Thymus (tissue), 14 donors: ENCODE data around the gene FAM89A. TPM values are rescaled to one million over a fixed set of nuclear protein-coding genes. Genes with fewer than 3 reads are reported as not detected.

Source experiments
- DNase-seq, 9 donors: peaks; one replicate each; pipeline ENCODE4 v3.0.0-alpha.2; 2013; ENCODE audit warnings: low spot score in 9 of 9, low read depth in 6 of 9, missing footprints in 1 of 9
- H3K27ac ChIP-seq, 2 donors: one replicate each; pipeline ENCODE4 v1.5.1; 2013; ENCODE audit warnings: control low read depth in 1 of 2, low read depth in 1 of 2, low read length in 1 of 2, mild to moderate bottlenecking in 1 of 2, moderate library complexity in 1 of 2
- H3K27me3 ChIP-seq, 2 donors: one replicate each; pipeline ENCODE4 v1.5.1; 2013; ENCODE audit warnings: low read length in 1 of 2; ENCODE audit not compliant: control insufficient read depth in 2 of 2, insufficient read depth in 1 of 2
- H3K36me3 ChIP-seq, 2 donors: one replicate each; pipeline ENCODE4 v1.5.1; 2013; ENCODE audit warnings: low read length in 1 of 2, mild to moderate bottlenecking in 1 of 2, moderate library complexity in 1 of 2; ENCODE audit not compliant: control insufficient read depth in 2 of 2, insufficient read depth in 2 of 2
- H3K4me1 ChIP-seq, 2 donors: one replicate each; pipeline ENCODE4 v1.5.1; 2013; ENCODE audit warnings: low read length in 2 of 2; ENCODE audit not compliant: control insufficient read depth in 2 of 2, insufficient read depth in 2 of 2
- H3K4me3 ChIP-seq, 2 donors: one replicate each; pipeline ENCODE4 v1.5.1; 2013; ENCODE audit warnings: low read length in 2 of 2, control low read depth in 1 of 2, mild to moderate bottlenecking in 1 of 2
- H3K9me3 ChIP-seq, 2 donors: one replicate each; pipeline ENCODE4 v1.5.1; 2013; ENCODE audit warnings: low read length in 1 of 2, mild to moderate bottlenecking in 1 of 2; ENCODE audit not compliant: control insufficient read depth in 2 of 2, insufficient read depth in 1 of 2
- WGBS: extraction: QIAGEN DNeasy Blood & Tissue Kit; methylation state at CpG from one replicate; pipeline ENCODE4 v1.1.7; 2013; 5-methylcytosine and 5-hydroxymethylcytosine counted together
- long read RNA-seq, 10 donors: transcript quantifications; one replicate each; lab custom pipeline, GENCODE V29; 2026
- polyA plus RNA-seq: library from polyadenylated mRNA; stranded (reverse); fragments of 200-250 nt; gene quantifications from one replicate; pipeline ENCODE4 v1.2.3, GENCODE V29; 2013
- total RNA-seq: library from RNA; stranded (reverse); fragments of 120-200 nt; gene quantifications from one replicate; pipeline ENCODE4 v1.2.4, GENCODE V29; 2013
- donor health status: healthy.

FAM89A gene
- total RNA-seq = 3.7 TPM
- 12.3 TPM for polyA plus RNA-seq
- long read RNA-seq, donor 1 = 0 reads
- long read RNA-seq, donor 2, transcript FAM89A-201 (2 exons, 1,495 nt) = major isoform, 7 of 7 reads
- long read RNA-seq, donor 2, partial matches to known transcripts = 0 of 7 reads
- long read RNA-seq, donor 2, other reads (novel, unspliced or antisense) = 0 of 7 reads
- long read RNA-seq, donor 3, transcript FAM89A-201 (2 exons, 1,495 nt) = major isoform, 5 of 6 reads
- long read RNA-seq, donor 3, partial matches to known transcripts = 0 of 6 reads
- long read RNA-seq, donor 3, other reads (novel, unspliced or antisense) = 0 of 6 reads
- long read RNA-seq, donor 4, partial matches to known transcripts = 0 of 1 reads
- long read RNA-seq, donor 4, other reads (novel, unspliced or antisense) = 0 of 1 reads
- long read RNA-seq, donor 5, transcript FAM89A-201 (2 exons, 1,495 nt) = major isoform, 5 of 5 reads
- long read RNA-seq, donor 5, partial matches to known transcripts = 0 of 5 reads
- long read RNA-seq, donor 5, other reads (novel, unspliced or antisense) = 0 of 5 reads
- long read RNA-seq, donor 6, partial matches to known transcripts = 0 of 1 reads
- long read RNA-seq, donor 6, other reads (novel, unspliced or antisense) = 0 of 1 reads
- long read RNA-seq, donor 7, partial matches to known transcripts = 0 of 2 reads
- long read RNA-seq, donor 7, other reads (novel, unspliced or antisense) = 0 of 2 reads
- long read RNA-seq, donor 8, partial matches to known transcripts = 0 of 4 reads
- long read RNA-seq, donor 8, other reads (novel, unspliced or antisense) = 0 of 4 reads
- long read RNA-seq, donor 9, partial matches to known transcripts = 0 of 1 reads
- long read RNA-seq, donor 9, other reads (novel, unspliced or antisense) = 0 of 1 reads
- long read RNA-seq, donor 10, partial matches to known transcripts = 0 of 4 reads
- long read RNA-seq, donor 10, other reads (novel, unspliced or antisense) = 0 of 4 reads

DNA sequence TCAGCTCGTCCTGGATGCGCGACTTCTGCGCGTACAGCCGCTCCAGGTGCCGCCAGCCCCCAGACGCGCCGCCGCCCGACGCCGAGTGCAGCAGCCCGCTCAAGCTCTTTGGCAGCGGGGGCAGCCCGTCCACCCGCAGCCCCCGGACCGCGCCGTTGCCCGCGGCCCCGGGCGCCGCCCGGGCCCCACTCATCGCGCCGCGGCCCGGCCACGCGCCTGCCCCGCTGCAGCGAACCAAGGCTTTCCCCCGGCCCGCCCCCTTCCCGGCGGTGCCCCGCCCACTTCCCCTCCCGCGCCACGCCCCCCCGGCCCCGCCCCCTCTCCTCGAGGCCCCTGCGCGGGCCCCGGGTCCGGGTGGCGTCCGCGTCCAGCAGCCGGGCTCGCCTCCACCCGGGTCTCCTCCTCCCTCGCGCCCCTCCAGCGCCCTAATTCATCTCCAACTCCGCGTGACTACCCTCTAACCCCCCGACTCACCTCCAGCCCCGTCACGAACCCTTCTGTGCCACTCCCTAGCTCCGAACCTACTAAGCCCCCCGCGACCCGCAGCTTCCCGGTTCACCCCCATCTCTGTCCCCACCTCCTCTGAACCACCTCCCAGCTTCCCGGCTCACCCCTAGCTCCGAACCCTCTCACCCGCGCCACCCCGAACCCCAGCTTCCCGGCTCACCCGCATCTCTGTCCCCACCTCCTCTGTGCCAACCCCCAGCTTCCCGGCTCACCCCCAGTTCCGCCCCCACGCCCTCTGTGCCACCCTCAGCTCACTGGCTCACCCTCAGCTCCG lies at the start of gene FAM89A:
Gene FAM89A, minus strand, starts transcription at position 236 of the 781 bp plus-strand sequence. Its CDS starts 43 bp downstream, at position 193.
- DNase-seq = peak in 5 of 9 donors; percentile 18 to 63 (median 39)
- WGBS = under 1% methylated on average over 82 of the region's 82 CpGs
- peaks cover 0 to 22% of the 10 kb centered on the region in 2 donors for H3K4me1 ChIP-seq
- no peak within 1 kb of the TSS for H3K27ac ChIP-seq
- H3K9me3 ChIP-seq = no peaks in the 10 kb centered on the region
- H3K4me3 ChIP-seq = peak within 1 kb of the TSS; percentile 55 to 74
- no peaks in the 10 kb centered on the region for H3K36me3 ChIP-seq
- H3K27me3 ChIP-seq = peaks cover 30 to 59% of the 10 kb centered on the region in 2 donors

DNA sequence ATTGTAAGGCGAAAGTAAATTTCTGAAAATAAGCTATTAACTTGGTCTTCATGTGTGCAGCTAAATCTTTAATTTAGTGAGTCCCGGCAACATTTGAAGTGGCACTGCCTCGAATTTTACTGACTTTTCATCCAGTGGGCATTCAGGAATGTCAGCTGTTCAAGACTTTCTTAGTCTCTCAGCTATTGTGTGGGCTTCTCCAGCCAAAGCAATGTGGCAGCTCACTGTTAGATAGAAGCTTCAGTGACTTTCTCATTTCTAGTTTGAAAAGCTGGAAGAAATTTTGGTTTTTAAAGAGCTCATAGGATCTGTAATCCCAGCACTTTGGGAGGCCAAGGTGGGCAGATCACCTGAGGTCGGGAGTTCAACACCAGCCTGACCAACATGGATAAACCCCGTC lies 44.3 kb upstream of the FAM89A start:
- Histone ChIP-seq H3K27me3 (no peaks in the 10 kb centered on the region), H3K4me3 (no peak overlapping the region), H3K36me3 (no peaks in the 10 kb centered on the region), H3K27ac (no peak overlapping the region), H3K4me1 (no peaks in the 10 kb centered on the region), H3K9me3 (no peaks in the 10 kb centered on the region)
- no peak for DNase-seq
- 85% methylated on average over 5 of the region's 5 CpGs for WGBS

DNA sequence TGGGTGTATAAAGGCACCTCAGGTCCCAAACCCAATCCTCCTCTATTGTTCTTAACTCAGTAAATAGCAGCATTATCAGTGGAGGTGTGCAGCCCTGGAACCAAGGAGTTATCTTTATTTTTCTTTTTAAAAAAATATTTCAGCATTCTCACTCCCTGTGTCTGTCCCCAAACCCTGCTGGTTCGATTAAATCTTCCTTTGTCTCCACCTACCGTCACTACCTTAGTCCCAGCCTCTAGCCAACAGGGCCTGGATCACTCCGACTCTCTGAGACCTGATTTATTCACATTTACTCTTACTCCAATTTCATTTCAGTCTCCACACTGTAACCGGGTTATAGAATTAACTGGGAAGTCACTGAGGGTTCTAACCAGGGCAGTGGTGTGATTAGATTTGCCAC lies 39.1 kb upstream of the FAM89A start:
- H3K4me1 ChIP-seq = no peaks in the 10 kb centered on the region
- no peak overlapping the region for H3K27ac ChIP-seq
- H3K9me3 ChIP-seq = no peaks in the 10 kb centered on the region
- H3K27me3 ChIP-seq = peaks cover 0 to 2% of the 10 kb centered on the region in 2 donors
- H3K4me3 ChIP-seq = no peak overlapping the region
- H3K36me3 ChIP-seq = no peaks in the 10 kb centered on the region
- no peak for DNase-seq
- 94% methylated on average over 4 of the region's 4 CpGs for WGBS

DNA sequence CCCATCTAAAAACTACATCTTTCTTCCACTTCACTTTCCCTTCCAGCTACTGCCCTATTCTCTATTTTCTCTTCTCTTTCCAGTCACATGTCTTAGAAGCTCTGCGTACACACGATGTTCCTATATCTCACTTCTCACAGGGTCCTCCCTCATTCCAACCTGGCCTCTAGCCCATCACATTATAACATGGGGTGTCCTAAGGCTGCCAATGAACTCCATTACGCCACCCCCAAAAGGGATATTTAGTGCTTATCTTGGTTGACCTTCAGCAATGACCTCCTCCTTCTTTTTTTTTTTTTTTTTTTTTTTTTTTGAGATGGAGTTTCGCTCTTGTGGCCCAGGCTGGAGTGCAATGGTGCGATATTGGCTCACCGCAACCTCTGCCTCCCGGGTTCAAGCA lies 38.2 kb upstream of the FAM89A start:
- WGBS = 97% methylated on average over 7 of the region's 7 CpGs
- H3K4me3 ChIP-seq = no peak overlapping the region
- H3K36me3 ChIP-seq = no peaks in the 10 kb centered on the region
- no peaks in the 10 kb centered on the region for H3K9me3 ChIP-seq
- no peaks in the 10 kb centered on the region for H3K4me1 ChIP-seq
- H3K27me3 ChIP-seq = peaks cover 0 to 2% of the 10 kb centered on the region in 2 donors
- H3K27ac ChIP-seq = no peak overlapping the region
- no peak for DNase-seq

DNA sequence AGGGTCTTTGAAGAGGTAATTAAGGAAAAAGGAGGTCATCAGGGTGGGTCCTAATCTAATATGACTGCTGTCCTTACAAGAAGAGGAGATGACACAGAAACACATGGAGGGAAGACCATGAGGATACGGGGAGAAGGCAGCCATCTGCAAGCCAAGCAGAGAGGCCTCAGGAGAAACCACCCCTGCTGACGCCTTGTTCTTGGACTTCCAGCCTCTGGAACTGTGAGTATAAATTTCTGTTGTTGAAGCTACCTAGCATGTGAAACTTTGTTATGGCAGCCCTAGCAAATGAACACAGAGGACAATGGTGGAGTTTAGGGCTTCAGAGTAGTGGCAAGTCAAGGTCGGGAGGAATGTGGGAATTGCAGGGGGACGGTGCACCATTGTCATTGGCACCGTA lies 36.7 kb upstream of the FAM89A start:
- Histone ChIP-seq H3K27ac (no peak overlapping the region), H3K27me3 (peaks cover 0 to 2% of the 10 kb centered on the region in 2 donors), H3K4me1 (no peaks in the 10 kb centered on the region), H3K9me3 (no peaks in the 10 kb centered on the region), H3K36me3 (no peaks in the 10 kb centered on the region), H3K4me3 (no peak overlapping the region)
- 96% methylated on average over 5 of the region's 5 CpGs for WGBS
- no peak for DNase-seq

DNA sequence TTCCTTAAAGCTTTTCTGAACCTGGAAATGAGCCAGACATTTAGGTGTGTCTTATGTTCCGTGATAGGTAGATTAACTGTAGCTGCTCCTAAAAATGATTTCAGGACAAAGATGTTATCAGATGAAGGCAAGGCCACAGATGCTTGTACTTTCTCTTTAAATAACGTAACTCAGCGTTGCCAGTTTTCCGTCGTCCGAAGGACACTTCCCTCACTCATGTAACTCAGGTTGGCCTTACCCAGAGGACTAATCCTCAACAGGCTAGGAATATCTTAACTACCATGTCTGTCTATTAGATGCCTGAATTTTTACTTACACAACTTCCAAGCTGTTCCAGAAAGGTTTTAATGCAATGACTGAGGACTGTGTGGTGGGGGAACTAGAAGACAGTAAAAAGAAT lies 35.4 kb upstream of the FAM89A start:
- H3K9me3 ChIP-seq = no peaks in the 10 kb centered on the region
- H3K36me3 ChIP-seq = no peaks in the 10 kb centered on the region
- DNase-seq = no peak
- peaks cover 0 to 2% of the 10 kb centered on the region in 2 donors for H3K27me3 ChIP-seq
- 96% methylated on average over 6 of the region's 6 CpGs for WGBS
- H3K27ac ChIP-seq = no peak overlapping the region
- no peak overlapping the region for H3K4me3 ChIP-seq
- H3K4me1 ChIP-seq = no peaks in the 10 kb centered on the region

DNA sequence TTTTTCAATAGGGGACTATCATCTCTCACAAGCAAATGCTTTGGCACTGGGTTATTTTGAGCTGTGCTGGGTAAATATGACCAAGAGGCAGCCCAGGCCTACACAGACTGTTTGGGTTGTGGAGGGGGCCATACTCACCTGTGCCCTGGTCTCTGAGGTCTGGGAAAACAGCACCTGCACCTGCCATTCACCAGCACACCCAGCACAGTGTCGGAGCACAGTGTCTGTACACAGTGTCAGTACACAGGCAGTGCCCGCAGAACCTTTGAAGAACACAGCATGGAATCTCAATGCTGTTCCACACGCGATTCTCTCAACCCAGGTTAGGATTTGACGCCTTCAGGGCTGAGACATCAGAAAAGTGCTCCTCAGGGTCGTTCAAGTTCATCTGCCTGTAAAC lies 35.0 kb upstream of the FAM89A start:
- Histone ChIP-seq H3K9me3 (no peaks in the 10 kb centered on the region), H3K4me3 (no peak overlapping the region), H3K4me1 (no peaks in the 10 kb centered on the region), H3K36me3 (no peaks in the 10 kb centered on the region), H3K27me3 (peaks cover 0 to 2% of the 10 kb centered on the region in 2 donors), H3K27ac (no peak overlapping the region)
- 92% methylated on average over 6 of the region's 6 CpGs for WGBS
- DNase-seq = no peak

DNA sequence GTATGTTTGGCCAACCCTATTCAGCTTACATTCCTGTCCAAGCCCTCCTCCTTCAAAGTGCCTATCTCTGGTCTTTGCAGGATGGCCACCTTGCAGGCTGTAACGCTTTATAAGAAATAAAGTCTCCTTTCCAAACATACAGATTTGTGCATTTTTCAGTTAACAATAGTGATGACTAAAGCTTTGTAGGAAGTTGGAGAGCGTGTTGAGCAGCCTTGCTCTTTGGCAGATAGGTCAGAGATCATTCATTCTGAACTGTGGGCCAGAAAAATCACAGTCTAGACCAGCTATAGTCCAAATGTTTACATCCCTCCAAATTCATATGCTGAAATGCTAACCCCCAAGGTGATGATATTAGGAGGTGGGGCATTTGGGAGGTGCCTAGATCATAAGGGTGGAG lies 34.0 kb upstream of the FAM89A start:
- no peaks in the 10 kb centered on the region for H3K36me3 ChIP-seq
- H3K4me1 ChIP-seq = no peaks in the 10 kb centered on the region
- H3K9me3 ChIP-seq = no peaks in the 10 kb centered on the region
- WGBS = 97% methylated on average over 2 of the region's 2 CpGs
- no peak for DNase-seq
- peaks cover 0 to 2% of the 10 kb centered on the region in 2 donors for H3K27me3 ChIP-seq
- no peak overlapping the region for H3K27ac ChIP-seq
- H3K4me3 ChIP-seq = no peak overlapping the region
